Testis (tissue), 2 donors: ENCODE measurements around the gene SLC6A19.

Experiments
- CTCF ChIP-seq, 3 experiments: fragments of 450-650 bp in 2 of 3; fragments of 200-600 bp in 1 of 3; sonication (generic) in 1 of 3; IDR thresholded peaks; one replicate each; pipeline ENCODE4 v1.5.1; 2016 to 2019; ENCODE audit warnings: antibody characterized with exemption in 3 of 3, mild to moderate bottlenecking in 2 of 3, moderate library complexity in 1 of 3
- POLR2A ChIP-seq: fragments of 450-650 bp; IDR thresholded peaks from one replicate; pipeline ENCODE4 v1.6.1; 2017; ENCODE audit warnings: antibody characterized with exemption, mild to moderate bottlenecking, moderate library complexity

GRCh38 chr5:1185038-1185627 lies 16.3 kb upstream of the SLC6A19 start:
- TF ChIP-seq CTCF (IDR thresholded peaks at IDR 0.05) (no peak), POLR2A (no peak)
